GM19463 (cell line): ENCODE data around the gene LRRC8E.
"Not testable (repeated sequence)": the region's sequence is repeated elsewhere in the genome, so short reads cannot be mapped to it uniquely, and the experiment has no call there.

Experiments used
- ATAC-seq: cut with Tn5 transposase; IDR thresholded peaks from one replicate; pipeline ENCODE4 v1.9.1; 2021; ENCODE audit warnings: mild to moderate bottlenecking, moderate library complexity; ENCODE audit not compliant: unreplicated experiment

Gene LRRC8E

GRCh38 chr19:7907122-7907521, 18.8 kb downstream of the LRRC8E start:
- no peak for ATAC-seq

GRCh38 chr19:7907544-7907943, 19.2 kb downstream of the LRRC8E start:
- ATAC-seq = no peak

- ATAC-seq = no peak
Observed at GRCh38 chr19:7908078-7908699, 19.9 kb downstream of the LRRC8E start.

- no peak for ATAC-seq
Observed at GRCh38 chr19:7908742-7909461, 20.6 kb downstream of the LRRC8E start.

- ATAC-seq = no peak
Observed at GRCh38 chr19:7909471-7910067, 21.3 kb downstream of the LRRC8E start.

GRCh38 chr19:7910321-7911161, 22.2 kb downstream of the LRRC8E start:
- no peak for ATAC-seq

- no peak for ATAC-seq
Observed at GRCh38 chr19:7911508-7912143, 23.3 kb downstream of the LRRC8E start.

GRCh38 chr19:7912144-7912696, 23.9 kb downstream of the LRRC8E start:
- no peak for ATAC-seq

GRCh38 chr19:7912697-7913564, 24.6 kb downstream of the LRRC8E start:
- ATAC-seq = no peak

GRCh38 chr19:7913652-7914051, 25.3 kb downstream of the LRRC8E start:
- no peak for ATAC-seq

GRCh38 chr19:7914099-7914498, 25.8 kb downstream of the LRRC8E start:
- no peak for ATAC-seq

- ATAC-seq = no peak
Observed at GRCh38 chr19:7914598-7915045, 26.3 kb downstream of the LRRC8E start, which contains the start of gene TGFBR3L. Gene TGFBR3L (plus strand): TSS chr19:7914830.

- ATAC-seq = no peak
Observed at GRCh38 chr19:7915250-7916102, 27.2 kb downstream of the LRRC8E start.

- ATAC-seq = no peak
Observed at GRCh38 chr19:7916103-7916954, 28.0 kb downstream of the LRRC8E start.

GRCh38 chr19:7916955-7917266, 28.6 kb downstream of the LRRC8E start:
- ATAC-seq = no peak

- ATAC-seq = no peak
Observed at GRCh38 chr19:7917267-7918061, 29.2 kb downstream of the LRRC8E start.

GRCh38 chr19:7918062-7918614, 29.8 kb downstream of the LRRC8E start:
- not testable (repeated sequence) for ATAC-seq
